NB4 (cell line): Measurements from ENCODE around the gene CARMIL1.

ENCODE experiments used
- CTCF ChIP-seq: IDR thresholded peaks from one replicate; pipeline ENCODE4 v1.5.1; 2012; ENCODE audit warnings: low read depth, low read length
- POLR2A ChIP-seq: IDR thresholded peaks from 2 replicates; pipeline ENCODE4 v1.6.1; 2011; ENCODE audit warnings: mild to moderate bottlenecking; ENCODE audit not compliant: insufficient read length; ENCODE audit errors: extremely low read depth

- no peak for TF ChIP-seq POLR2A
- TF ChIP-seq CTCF: no peak
Observed at GRCh38 chr6:25413207-25413905, 134.2 kb downstream of the CARMIL1 start.
